ENCODE results near the gene TRMT1.

The TRMT1 gene

GRCh38 chr19:13101590-13102415, 14.7 kb downstream of the TRMT1 start:
- DNase-seq, result no peak

- no peak for DNase-seq
Measured at GRCh38 chr19:13100841-13101589, 15.5 kb downstream of the TRMT1 start.

- peak; percentile 45 for DNase-seq
Measured at GRCh38 chr19:13100031-13100588, 16.4 kb downstream of the TRMT1 start.

- peak; percentile 70 for DNase-seq
Measured at GRCh38 chr19:13099073-13099999, 17.2 kb downstream of the TRMT1 start.

- no peak for DNase-seq
Measured at GRCh38 chr19:13098277-13099072, 18.1 kb downstream of the TRMT1 start.

DNA sequence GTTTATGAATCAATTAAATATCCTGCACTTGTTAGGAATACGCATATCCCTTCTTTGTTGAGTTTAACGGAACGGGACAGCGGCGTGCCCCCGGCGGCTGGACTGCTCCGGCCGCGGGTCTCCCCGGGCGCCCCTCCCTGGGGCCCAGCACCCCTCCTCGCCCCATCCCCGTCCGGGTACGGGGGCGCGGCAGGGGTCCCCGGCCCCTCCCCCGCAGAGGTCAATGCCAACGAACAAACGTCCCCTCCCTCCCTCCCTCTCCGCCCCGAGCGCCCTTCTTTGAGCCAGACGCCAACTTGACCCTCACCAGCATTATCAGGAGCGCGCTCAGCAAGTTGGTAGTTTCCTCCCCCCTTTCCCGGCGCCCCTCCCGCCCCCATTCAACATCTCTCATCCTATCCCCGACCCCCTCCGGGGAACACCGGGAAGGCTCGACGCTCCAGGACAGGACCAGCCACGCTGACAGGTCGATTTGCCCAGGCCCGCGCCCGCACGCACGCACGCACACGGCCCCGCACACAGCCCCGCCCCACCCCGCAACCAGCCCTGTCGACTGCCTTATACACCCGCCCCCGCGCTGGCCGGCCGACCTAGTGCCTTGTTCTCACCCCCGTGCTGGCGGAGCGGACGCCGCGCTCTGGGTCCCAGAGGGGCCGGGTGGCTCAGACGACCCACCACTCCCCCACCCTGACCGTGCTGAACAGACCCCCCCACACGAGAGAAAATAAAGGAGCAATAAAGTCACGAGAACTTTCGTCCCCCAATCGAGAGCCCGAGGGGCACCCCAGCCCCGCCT, 18.9 kb downstream of the TRMT1 start:
- no peak for DNase-seq

GRCh38 chr19:13097033-13097462, 19.5 kb downstream of the TRMT1 start:
- no peak for DNase-seq

GRCh38 chr19:13095934-13096927, 20.3 kb downstream of the TRMT1 start:
- no peak for DNase-seq

DNA sequence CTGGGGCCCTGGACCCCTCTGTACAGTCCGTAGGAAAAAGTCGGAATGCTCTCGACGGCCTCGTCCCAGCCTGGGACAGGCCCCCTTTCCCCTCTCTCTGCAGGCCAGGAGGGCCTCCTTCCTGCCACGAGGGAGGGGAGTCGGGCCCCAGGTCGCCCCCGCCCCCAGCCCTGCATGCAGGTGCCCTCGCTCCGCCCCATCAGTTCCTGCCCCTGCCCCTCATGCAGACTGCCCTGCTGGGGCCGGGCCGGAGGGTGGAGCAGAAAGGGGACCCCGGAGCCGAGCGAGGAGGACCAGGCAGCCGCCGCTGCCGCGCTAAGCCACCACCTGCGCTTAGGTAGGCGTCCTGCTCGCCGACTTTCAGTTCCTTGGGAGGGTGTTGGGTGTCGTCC, 21.2 kb downstream of the TRMT1 start:
- DNase-seq, result no peak

DNA sequence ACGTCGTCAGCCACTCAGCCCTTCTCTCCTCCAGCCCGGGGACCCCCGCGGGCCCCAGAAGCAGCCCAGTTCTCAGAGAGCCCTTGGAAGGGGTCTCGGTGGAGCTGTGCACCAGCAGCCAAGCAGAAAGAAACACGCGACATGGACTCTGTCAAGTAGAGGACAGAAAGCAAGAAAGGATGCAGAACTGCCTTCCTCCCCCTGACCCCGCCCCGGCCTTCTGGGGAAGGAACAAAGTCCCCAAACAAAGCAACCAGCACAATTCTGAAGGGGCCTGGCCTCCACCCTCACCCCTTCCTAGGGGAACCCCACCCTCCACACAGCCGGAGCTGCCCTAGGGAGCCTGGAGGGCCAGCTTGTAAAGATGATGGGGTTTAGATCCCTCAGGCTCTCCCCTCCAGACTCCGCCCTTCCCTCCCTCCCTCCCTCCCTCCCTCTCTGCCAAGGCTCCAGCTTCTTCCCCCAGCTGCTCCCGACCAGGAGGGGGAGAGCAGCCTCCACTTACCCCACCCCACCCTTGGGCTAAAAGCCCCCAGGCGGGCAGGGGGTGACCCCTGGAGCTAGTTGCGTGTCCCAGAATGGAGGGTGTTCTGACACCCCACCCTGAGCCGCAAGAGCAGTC, 21.7 kb downstream of the TRMT1 start:
- DNase-seq, result no peak

GRCh38 chr19:13094106-13094504, 22.4 kb downstream of the TRMT1 start:
- no peak for DNase-seq

DNA sequence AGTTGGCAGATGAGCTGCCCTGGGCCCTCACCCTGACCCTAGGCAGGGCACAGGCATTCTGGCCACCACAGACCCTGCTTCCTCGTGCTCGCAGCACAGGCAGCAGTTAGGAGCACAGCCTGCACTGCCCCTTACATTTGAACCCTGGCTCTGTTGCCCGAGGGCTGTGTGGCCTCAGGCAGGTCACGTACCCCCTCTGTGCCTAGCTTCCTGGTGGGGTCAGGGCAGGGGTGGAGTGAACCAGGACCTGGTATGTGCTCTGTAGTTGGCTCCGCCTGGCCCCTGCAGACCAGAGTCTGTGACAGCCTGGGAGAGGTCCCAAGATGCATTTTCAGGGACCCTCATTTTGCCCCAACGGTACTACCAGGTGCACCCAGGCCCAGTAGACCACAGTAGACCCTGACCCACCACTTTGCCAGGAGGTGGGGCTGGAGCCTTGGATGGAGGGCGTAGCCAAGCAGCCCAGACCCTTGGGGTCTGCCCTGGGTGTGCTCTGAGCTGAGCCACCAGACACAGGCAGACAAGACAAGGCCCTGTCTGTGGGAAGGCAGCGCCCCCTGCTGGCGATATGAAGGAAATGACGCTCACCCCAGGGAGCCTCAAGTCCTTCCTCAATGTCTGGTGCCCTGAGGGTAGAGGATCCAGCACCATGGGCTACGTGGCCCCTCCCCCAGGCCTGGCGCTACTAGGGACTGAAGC, 23.0 kb downstream of the TRMT1 start:
- peak; percentile 74 for DNase-seq

GRCh38 chr19:13092606-13093235, 23.8 kb downstream of the TRMT1 start:
- no peak for DNase-seq

DNA sequence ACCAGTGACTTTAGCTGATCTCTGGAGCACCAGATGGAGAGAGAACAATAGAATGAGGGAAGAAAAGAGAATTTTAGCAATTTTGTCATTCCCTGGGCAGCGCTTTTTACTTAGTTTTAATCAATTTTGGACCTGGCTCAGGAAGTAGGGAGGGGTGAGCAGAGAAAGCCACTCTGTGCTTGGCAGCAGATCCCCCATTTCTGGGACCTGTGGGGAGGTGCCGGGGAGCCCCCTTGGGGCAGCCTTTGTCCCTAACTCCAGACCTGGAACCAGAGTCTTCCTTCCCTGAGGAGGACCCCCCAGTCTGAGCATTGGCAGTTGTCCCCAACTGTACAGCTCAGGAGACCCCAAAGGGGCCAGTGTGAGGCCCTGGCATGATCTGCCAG, 24.4 kb downstream of the TRMT1 start:
- no peak for DNase-seq

DNA sequence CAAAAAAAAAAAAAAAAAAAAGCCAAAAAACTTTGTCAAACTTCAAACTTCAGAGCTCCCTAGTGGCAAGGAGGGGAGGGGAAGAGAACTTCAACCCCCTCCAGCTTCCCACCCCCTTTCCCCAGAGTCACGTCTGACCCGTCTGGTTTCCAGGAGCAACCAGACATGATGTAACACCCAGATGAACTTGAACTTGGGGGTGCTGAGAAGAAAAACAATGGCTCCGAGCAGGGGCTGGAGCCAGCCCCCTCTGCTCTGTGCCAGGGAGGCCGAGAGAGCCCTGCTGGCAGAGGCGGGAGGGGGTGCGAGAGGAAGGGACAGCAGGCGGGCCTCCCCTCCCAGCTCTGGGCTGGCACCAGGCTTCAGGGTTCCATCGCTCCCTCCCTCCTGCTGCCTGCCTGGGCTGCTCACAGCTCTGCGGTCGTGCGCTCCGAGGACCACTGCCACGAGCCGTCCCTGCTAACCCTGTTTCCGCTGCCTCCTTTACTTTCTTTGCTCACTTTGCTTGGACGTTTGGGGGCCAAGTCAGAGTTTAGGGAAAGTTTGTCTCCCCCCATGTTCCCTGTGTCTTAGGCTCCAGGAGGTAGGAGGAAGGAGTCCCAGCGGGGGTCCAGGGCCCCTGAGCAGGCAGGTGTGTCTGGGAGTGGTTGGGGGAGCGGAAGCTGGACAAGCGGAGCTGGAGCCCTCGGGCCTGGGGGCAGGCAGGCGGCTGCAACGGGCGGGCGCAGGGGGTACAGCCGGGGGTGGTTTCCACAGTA, 25.0 kb downstream of the TRMT1 start:
- no peak for DNase-seq

DNA sequence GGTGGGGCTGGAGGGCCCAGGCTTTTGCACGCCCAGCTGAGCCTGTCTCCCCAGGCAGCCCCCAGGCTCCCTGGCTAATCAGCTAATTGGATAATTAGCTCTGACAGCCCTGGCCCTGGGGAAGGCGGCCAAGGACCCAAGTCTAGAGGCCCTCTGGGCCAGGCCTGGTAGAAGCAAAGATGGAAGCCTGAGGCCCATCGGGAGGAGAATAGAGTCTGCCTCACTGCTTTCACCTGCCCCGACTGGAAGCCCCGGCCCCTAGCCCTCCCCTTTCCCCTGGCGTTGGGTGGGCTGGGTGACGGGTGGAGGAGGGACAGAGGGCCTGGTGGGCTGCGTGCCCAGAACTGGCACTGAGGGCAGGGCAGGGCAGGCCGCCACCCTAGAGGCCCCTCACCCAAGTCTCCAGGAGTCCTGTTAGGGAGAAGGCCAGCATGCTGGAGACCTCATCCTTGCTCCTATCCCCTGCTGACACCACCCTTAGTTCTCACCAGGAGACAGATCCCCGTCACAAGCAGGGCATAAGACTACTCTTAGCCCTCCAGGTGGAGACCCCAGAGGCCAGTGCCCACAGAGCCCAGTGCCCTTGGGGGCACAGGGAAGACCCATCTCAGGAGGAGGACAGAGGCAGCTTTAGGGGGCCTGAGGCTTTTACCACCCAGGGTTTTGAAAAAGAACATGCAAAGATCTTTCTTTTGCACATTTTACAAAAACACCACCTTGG, 25.9 kb downstream of the TRMT1 start:
- DNase-seq, result no peak

All from stimulated activated CD4-positive, alpha-beta T cell treated with anti-CD3 and anti-CD28 coated beads, Interleukin-12 subunit alpha, Interleukin-12 subunit beta, amount 100 ng/mL, for 4 hours (primary cell).